Osteoblast (primary cell): ENCODE results near the gene AGAP3. TPM values are rescaled to one million over a fixed set of nuclear protein-coding genes. Genes with fewer than 3 reads are reported as not detected.
A peak's percentile ranks its signal among the peaks of the same experiment; 100 is the strongest.

Source experiments
- DNase-seq: peaks from one replicate; pipeline ENCODE4 v3.0.0; 2011; ENCODE audit warnings: low spot score, mixed read lengths; ENCODE audit not compliant: insufficient read length; ENCODE audit errors: missing footprints
- H2AFZ ChIP-seq: 2 replicates; pipeline ENCODE4 v1.6.0; 2011; ENCODE audit warnings: mild to moderate bottlenecking, low read length
- H3K27ac ChIP-seq: 2 replicates; pipeline ENCODE4 v1.5.1; 2011; ENCODE audit warnings: mild to moderate bottlenecking, low read depth, low read length, moderate library complexity
- H3K27me3 ChIP-seq: 2 replicates; pipeline ENCODE4 v1.6.0; 2012; ENCODE audit warnings: mild to moderate bottlenecking, control low read depth, inconsistent platforms, low read length, moderate library complexity; ENCODE audit not compliant: insufficient read depth
- H3K36me3 ChIP-seq: 2 replicates; pipeline ENCODE4 v1.5.1; 2011; ENCODE audit warnings: mild to moderate bottlenecking, low read length, control low read depth, moderate library complexity; ENCODE audit not compliant: insufficient read depth
- H3K4me1 ChIP-seq: 2 replicates; pipeline ENCODE4 v1.5.1; 2011; ENCODE audit warnings: mild to moderate bottlenecking, low read length, control low read depth, moderate library complexity; ENCODE audit not compliant: insufficient read depth
- H3K4me2 ChIP-seq: 2 replicates; pipeline ENCODE4 v1.6.0; 2011; ENCODE audit warnings: mild to moderate bottlenecking, low read length; ENCODE audit not compliant: insufficient read depth
- H3K4me3 ChIP-seq: fragments of 200-600 bp; sonication (generic); 3 replicates; pipeline ENCODE4 v1.5.1; 2012; ENCODE audit warnings: mild to moderate bottlenecking, low read length, inconsistent platforms; ENCODE audit not compliant: insufficient read depth
- H3K79me2 ChIP-seq: 2 replicates; pipeline ENCODE4 v1.6.0; 2012; ENCODE audit warnings: mild to moderate bottlenecking, low read length, control low read depth, inconsistent platforms; ENCODE audit not compliant: insufficient read depth
- H3K9me3 ChIP-seq: 2 replicates; pipeline ENCODE4 v1.5.1; 2011; ENCODE audit warnings: low read depth, low read length, control low read depth
- H4K20me1 ChIP-seq: 2 replicates; pipeline ENCODE4 v1.6.0; 2012; ENCODE audit warnings: mild to moderate bottlenecking, low read length, control low read depth; ENCODE audit not compliant: insufficient read depth
- total RNA-seq: library from RNA; depleted of rRNA; stranded (reverse); fragments of >200 nt; gene quantifications from 2 replicates; pipeline ENCODE4 v1.2.3, GENCODE V29; 2012
- TF ChIP-seq, protein P1 (sequence below): IDR thresholded peaks from 2 replicates; pipeline ENCODE4 v1.5.1; 2011; ENCODE audit warnings: mild to moderate bottlenecking, low read depth, low read length, moderate library complexity; ENCODE audit errors: extremely low read depth

The AGAP3 gene
- total RNA-seq, 1 donor: 39.8 TPM

DNA sequence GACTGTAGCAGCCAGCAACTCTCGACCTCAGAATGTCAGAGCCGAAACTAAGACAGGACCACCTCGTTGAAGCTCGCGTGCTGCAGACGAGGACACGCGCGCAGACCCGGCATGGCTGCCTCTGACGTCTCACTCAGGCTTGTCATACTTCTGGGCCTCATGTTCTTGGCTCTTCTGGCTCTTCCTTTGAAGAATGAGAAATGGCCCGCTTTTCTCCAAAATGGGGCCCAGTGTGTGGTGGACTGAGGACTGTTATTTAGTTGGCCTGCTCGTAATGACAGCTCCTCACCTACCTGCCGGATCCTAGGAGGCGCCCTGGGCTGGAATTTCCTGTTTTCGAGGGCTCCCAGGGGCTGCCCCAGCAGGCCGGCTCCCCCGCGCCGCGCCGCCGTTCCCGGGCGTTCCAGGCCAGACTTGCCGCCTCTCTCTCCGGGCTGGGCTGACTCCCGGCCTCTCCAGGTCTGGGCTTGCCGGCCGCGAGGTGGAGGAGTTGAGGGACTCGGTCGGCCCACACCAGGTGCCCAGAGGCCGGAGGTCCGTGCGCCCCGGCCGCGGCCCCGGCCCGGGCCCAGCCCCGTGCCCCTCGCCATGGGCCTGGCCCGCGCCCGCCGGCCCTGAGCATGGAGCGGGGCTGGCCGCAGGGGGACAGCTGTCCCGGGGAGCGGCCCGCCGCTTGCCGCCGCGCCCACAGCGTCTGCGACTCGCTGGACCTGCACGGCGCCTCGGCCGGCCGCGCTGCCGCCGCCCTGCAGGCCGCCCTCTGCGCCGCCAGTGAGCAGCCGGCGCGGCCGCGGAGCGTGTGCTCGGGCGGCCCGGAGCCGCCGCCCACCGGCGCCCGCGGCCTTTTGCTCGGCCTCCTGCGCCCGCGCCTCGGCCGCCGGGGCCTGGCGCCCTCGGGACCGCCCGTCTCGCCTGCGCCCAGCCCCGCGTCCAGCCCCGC is 28.1 kb downstream of the AGAP3 start:
- DNase-seq: peak; percentile 97
- H4K20me1 ChIP-seq: peaks cover 72% of the 10 kb centered on the region
- no peaks in the 10 kb centered on the region for H3K9me3 ChIP-seq
- peaks cover 63% of the 10 kb centered on the region for H3K79me2 ChIP-seq
- H2AFZ ChIP-seq: no peak overlapping the region
- H3K27ac ChIP-seq: peak overlapping the region; percentile 36
- H3K27me3 ChIP-seq: no peaks in the 10 kb centered on the region
- TF ChIP-seq, protein P1, sequence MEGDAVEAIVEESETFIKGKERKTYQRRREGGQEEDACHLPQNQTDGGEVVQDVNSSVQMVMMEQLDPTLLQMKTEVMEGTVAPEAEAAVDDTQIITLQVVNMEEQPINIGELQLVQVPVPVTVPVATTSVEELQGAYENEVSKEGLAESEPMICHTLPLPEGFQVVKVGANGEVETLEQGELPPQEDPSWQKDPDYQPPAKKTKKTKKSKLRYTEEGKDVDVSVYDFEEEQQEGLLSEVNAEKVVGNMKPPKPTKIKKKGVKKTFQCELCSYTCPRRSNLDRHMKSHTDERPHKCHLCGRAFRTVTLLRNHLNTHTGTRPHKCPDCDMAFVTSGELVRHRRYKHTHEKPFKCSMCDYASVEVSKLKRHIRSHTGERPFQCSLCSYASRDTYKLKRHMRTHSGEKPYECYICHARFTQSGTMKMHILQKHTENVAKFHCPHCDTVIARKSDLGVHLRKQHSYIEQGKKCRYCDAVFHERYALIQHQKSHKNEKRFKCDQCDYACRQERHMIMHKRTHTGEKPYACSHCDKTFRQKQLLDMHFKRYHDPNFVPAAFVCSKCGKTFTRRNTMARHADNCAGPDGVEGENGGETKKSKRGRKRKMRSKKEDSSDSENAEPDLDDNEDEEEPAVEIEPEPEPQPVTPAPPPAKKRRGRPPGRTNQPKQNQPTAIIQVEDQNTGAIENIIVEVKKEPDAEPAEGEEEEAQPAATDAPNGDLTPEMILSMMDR: no peak
- H3K4me2 ChIP-seq: peak overlapping the region; percentile 43
- H3K4me1 ChIP-seq: peaks cover 18% of the 10 kb centered on the region
- H3K4me3 ChIP-seq: peak overlapping the region; percentile 37
- H3K36me3 ChIP-seq: peaks cover 9% of the 10 kb centered on the region

DNA sequence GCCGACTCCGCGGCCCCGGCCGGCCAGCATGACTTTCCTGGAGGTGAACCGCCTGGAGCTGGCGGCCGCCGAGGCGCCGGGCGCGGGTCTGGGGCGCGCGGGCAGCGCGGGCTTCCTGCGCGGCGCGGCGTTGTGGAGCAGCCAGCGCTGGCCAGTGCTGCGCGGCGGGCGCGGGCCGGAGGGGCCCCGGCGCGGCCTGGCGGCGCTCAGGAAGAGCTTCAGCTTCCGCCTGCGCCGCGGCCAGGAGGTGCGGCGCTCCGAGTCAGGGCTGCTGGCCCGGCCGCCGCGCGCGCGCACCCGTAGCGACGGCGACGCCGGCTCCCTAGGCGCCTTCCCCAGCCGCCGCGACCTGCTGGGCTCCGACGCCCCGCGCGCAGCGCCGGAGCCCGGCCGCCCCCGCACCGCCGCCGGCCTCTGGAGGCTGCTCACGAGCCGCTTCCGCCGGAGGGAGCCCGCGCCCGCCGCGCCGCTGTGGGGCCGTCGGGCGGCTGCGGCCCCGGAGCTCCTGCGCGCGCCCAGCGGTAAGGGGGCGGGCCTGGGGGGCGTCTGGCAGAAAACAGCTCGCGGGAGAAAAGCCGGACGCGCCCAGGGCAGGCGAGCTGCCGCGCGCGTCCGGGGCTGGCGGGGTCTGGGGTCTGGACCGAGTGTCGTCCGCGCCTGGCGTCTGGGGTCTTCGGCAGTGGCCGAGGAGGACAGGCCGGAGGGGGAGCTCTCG is 29.0 kb downstream of the AGAP3 start:
- Histone ChIP-seq H3K4me1 (peaks cover 16% of the 10 kb centered on the region), H3K4me2 (peak overlapping the region; percentile 0)

DNA sequence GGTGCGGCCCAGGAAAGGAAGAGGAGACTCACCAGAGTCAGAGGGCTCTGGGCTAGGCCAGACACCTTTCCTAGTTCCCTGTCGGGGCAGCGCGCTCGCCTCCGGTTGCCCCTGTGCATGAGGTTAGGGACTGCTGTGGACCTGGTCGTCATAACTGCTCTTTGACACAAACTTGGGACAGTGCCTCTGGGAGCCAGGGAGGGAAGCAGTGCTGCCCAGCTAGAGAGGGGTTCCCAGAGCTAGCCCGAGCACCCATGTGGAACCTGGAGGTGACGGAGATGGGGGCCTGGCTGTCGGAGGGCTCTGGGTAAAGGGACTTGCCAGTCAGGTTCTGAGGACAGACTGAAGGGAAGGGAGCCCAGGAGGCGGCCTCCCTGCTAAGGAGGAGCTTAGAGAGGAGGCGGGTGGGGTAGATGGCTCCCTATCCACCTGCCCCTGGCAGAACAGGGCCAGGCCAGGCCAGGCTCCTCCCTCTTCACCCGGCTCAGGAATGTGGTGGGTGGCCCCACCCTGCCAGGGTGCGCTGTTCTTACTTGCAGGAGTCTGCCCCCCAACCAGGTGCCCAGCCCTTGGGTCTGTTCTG is 29.7 kb downstream of the AGAP3 start:
- H3K4me2 ChIP-seq: peak overlapping the region; percentile 0
- no peaks in the 10 kb centered on the region for H3K27me3 ChIP-seq
- peaks cover 57% of the 10 kb centered on the region for H4K20me1 ChIP-seq
- TF ChIP-seq, protein P1: no peak
- H3K79me2 ChIP-seq: peaks cover 48% of the 10 kb centered on the region
- no peak overlapping the region for H3K27ac ChIP-seq
- H2AFZ ChIP-seq: no peak overlapping the region
- H3K4me1 ChIP-seq: peaks cover 16% of the 10 kb centered on the region
- H3K36me3 ChIP-seq: peaks cover 10% of the 10 kb centered on the region
- DNase-seq: peak; percentile 95
- no peaks in the 10 kb centered on the region for H3K9me3 ChIP-seq
- peak overlapping the region; percentile 37 for H3K4me3 ChIP-seq

More for the DNA sequence above, 29.0 kb downstream of the AGAP3 start:
- H2AFZ ChIP-seq: no peak overlapping the region
- no peak overlapping the region for H3K27ac ChIP-seq
- peak overlapping the region; percentile 37 for H3K4me3 ChIP-seq
- H4K20me1 ChIP-seq: peaks cover 64% of the 10 kb centered on the region
- no peaks in the 10 kb centered on the region for H3K27me3 ChIP-seq
- H3K9me3 ChIP-seq: no peaks in the 10 kb centered on the region
- peaks cover 54% of the 10 kb centered on the region for H3K79me2 ChIP-seq
- peaks cover 10% of the 10 kb centered on the region for H3K36me3 ChIP-seq
- TF ChIP-seq, protein P1: no peak
- peak; percentile 97 for DNase-seq
